ENCODE data around the gene TRH.

TRH gene, protein sequence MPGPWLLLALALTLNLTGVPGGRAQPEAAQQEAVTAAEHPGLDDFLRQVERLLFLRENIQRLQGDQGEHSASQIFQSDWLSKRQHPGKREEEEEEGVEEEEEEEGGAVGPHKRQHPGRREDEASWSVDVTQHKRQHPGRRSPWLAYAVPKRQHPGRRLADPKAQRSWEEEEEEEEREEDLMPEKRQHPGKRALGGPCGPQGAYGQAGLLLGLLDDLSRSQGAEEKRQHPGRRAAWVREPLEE

DNA sequence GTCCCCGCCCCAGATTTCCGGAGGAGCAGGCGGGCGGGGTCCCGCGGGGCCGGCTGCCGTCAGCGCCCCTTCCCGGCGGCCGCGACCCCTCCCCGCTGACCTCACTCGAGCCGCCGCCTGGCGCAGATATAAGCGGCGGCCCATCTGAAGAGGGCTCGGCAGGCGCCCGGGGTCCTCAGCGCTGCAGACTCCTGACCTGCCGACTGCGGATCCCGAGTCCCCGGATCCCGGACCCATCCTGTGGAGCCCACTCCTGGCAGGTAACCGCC, at the start of gene TRH:
TRH (plus strand) TSS at position 157 of the 269 bp plus-strand sequence. CDS start 1,097 bp downstream, outside the sequence.
- no peak for DNase-seq

- no peak for DNase-seq
Measured at GRCh38 chr3:129927072-129927471, 47.4 kb upstream of the TRH start.

DNA sequence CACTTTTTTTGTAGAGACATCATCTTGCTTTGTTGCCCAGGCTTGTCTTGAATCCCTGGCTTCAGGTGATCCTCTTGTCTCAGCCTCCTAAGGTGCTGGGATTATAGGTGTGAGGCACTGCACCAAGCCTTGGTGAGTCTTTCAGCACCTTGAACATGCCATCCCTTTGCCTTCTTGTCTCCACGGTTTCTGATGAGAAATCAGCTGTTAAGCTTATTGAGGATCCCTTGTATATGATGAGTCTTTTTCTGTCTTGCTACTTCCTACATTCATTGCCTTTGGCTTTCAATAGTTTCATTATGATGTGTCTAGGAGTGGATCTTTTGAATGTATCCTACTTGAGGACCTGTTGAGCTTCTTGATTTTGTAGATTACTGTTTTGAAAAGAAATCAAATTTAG, 45.1 kb upstream of the TRH start:
- DNase-seq, result no peak

GRCh38 chr3:129933471-129933870, 41.0 kb upstream of the TRH start:
- DNase-seq, result no peak

DNA sequence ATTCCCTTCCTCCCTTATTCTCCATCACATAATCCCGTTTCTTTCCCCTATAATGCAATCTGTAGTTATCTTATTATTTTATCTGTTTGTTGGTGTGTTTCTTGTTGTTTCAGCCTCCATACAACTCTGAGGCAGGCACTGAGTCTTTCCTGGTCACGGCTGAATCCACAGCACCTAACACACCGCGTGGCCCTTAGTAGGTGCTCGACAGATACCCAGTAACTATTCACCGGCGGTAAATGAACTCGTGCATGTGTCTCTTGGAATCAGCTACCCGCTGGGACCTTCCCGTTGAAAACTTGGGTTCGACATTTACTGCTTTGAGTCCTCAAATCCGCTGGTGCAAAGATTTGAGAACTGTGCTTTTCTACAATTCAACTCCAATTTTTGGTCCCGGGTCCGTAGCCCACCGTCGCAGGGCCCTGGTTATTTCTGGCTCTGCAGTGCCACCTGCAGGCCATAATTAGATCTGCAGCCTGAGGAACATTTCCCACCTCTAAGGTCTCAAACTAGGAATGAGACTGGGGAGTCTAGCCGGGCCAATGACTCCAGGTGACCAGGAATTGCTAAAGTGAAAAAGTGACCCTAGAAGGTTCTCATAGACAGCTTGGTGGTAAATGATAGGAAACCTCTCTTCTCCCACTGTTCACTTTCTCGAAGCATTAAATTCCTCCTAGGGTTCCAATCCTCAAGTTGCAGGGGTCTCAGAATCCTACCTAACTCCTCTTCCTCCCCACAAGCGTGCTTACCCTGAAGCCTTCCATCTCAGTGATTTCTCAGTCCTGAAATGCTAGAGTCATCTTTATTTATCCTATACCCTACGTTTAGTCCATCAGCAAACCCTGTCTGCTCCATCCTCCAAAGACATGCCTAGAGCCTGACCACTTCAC, 40.0 kb upstream of the TRH start:
- peak; percentile 32 for DNase-seq

DNA sequence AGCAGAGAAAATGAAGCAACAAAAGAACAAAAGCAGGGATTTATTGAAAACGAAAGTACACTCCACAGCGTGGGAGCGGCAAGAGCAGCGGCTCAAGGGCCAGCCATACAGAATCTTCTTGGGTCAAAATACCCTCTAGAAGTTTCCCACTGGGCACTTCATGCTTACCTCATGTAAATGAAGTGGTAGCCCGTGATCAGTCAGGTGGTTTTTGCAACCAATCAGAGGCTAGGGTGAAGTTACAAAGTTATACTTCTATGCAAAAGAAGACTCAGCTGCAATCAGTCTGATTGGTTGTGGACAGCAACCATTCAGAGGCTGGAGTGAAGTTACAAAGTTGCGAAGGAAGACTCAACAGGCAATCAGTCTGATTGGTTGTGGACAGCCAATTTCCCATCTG, 37.8 kb upstream of the TRH start:
- DNase-seq, result peak; percentile 22

DNA sequence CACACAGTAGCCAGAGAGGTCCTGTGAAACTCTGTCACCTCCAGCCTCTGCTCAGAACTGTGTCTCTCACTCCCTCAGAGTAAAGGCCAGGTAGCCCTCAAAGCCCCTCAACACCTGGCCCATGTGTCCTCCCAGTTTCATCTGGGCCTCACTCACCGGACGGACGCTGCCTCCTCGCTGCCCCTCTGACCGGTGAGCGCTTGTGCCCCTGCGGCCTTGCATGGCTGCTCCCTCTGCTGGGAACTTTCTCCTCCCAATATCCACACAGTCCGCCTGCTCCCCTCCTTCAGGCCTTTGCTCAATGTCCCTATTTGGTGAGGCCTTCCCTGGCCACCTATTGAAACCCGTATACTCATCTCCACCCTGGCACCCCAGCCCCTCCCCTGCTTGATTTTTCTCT, 36.8 kb upstream of the TRH start:
- no peak for DNase-seq

DNA sequence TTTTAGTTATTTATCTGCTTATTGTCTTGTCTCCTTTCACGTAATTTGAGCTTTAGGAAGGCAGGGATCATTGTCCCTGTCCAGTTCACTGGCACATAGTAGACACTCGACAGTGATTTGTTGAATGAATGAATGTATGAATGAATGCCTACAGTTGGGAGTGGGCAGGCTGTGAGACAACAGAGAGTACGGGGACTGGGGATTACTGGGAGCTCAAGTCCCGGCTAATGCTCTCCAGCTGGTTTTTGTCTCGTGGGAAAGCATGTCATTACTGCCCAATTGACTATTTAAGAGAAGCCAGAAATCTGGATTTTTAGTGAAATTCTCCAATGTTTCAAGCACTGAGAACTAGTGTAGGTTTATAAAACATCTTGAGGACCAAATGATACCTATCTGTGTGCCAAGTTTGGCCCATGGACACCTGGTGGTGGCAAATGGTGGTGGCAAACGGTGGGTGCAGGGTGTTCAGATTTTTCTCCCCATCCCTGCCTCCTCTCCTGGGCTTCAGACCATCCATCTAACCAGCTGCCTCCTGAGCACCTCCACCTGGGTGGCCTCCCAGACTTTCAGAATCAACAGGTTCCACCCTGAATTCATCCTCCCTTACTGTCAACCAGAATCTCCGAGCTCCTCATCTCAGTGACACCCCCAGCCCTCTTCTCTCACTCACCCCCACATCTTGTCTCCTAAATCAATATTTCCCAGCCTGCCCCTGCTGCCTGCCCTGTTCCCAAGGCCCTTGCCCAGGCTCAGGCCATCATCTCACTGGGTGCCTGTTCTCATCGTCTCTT, 36.2 kb upstream of the TRH start:
- DNase-seq, result no peak

GRCh38 chr3:129940086-129940485, 34.4 kb upstream of the TRH start:
- no peak for DNase-seq

DNA sequence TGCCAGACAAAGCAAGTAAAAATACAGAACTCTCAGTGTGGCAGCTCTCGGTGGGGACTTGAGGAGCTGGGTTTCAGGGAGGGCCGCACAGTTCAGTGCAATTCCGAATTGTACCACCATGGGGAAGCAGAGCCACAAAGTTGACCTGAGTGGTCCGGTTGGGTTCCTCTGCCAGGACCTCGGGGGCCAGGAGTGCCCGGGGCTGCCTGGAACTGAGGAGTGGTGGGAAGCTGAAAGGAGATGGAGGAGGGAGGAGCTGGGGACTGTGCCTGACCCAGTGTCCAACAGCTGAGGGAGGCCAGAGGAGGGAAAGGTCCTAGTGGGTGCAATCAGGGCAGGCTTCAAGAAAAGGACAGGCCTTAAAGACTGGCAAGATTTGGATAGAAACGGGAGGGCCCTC, 32.2 kb upstream of the TRH start:
- peak; percentile 54 for DNase-seq

DNA sequence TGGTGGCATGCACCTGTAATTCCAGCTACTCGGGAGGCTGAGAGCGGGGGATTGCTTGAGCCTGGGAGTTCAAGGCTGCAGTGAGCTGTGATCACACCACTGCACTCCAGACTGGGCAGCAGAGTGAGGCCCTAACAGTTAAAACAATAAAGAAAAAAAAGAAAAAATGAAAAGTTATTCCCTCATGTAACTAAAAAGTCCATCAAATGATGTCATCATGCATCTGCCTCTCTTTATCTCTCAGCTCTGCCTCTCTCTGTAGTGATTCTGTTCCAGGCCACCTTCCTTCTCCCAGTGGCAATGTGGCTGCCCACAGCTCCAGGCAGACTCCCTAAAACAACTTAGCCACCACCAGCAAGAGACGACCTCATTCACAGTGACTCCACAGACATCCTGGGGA, 31.5 kb upstream of the TRH start:
- DNase-seq, result no peak

- no peak for DNase-seq
Measured at GRCh38 chr3:129944709-129945108, 29.8 kb upstream of the TRH start.

DNA sequence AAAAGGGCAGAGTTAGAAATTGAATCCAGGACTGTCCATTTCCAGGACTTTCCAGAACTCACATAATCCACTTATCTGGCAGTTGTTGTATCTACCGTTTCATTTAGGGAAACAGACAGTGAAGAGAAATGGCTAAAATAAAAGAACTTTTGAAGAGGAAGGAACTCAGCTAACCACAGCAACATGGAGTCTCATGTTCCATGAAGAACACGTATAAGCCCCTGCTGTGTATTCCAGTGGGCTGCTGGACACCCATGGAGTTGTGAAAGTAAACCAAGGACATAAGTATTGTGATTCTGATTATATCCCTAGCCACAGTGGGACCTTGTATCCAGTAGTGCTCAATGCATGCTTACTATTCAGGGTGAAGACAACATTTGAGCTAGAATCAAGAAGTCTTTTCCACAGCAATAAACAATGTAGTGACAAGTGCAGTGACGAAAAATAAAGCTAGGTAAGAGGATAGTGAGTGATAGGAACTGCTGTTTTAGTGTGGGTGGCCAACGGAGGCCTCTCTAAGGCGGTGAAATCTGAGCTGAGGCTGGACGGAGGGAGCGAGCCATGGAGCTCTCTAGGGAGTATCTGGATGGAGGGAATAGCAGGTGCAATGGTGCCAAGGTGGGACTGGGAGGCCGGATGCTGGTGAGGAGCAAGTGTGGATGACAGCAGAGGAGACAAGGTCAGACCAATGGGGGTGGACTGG, 26.8 kb upstream of the TRH start:
- no peak for DNase-seq

DNA sequence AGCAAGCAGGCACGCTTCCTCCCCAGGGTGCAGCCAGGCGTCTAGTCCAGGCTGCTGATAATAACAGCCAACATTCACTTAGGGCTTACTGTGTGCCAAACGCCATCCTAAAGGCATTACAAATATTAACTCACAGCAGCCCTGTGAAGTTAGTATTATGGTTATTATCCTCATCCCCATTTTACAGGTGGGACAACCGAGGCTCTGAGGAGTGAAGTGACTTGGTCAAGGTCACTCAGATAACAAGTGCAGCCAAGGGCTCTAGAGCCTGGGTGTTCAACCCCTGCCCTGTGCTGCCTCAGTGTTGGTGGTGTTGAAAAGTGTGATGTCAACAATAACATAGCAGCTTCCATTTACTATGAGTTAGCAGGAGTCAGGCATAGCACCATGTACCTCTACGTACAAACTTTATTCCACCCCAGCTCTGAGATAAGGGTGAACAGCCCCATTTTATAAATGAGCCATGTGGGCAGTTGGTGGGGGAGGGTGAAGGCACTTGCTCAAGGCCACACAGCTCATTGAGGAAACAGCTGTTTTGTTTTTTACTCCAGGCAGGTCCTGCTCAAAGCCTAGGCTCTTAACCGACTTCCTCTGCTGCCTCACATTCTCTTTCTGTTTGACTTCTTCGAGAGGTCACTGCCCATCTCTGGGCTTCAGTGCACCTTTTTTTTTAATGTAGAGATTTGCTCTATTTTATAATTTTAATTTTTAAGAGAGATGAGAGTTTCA, 24.0 kb upstream of the TRH start:
- no peak for DNase-seq

- no peak for DNase-seq
Measured at GRCh38 chr3:129952556-129953355, 21.8 kb upstream of the TRH start.

DNA sequence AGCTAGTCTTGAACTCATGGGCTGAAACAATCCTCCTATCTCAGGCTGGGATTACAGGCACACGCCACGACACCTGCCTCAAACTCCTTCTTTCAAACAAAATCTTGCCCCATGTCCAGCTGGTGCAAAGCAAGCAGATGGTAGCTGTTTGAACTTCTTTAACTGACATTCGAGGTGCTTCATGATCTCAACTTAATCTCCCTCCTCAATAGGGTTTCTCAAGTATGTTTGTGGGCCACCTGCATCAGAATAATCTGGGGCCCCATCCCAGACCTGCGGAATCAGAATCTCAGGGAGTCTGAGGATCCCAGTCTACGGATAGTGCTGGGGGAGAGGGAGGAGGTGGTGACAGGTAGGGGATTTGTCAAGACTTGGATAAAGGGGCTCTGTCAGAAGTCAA, 20.9 kb upstream of the TRH start:
- DNase-seq, result no peak

GRCh38 chr3:129954514-129954913, 20.0 kb upstream of the TRH start:
- DNase-seq, result no peak

GRCh38 chr3:129956936-129957335, 17.6 kb upstream of the TRH start:
- DNase-seq, result no peak

DNA sequence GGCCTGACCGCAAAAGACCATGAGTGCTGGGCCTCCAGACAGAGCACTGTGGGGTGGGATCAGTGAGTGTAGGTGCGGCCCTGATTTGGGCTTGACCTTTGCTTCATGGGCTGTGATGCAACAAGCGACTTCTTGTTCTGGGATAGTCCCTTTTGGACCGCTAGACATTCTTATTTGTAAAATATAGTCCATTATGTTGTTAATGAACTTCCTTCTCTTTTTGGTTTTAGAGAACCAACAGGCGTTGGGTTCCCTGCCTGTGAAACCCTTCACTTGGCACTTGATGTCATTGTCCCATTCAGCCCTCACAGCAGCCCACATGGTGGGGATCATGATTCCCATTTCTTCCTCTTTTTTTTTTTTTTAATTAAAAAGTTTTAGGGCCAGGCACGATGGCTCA, 15.8 kb upstream of the TRH start:
- no peak for DNase-seq

- no peak for DNase-seq
Measured at GRCh38 chr3:129961141-129961541, 13.4 kb upstream of the TRH start.

DNA sequence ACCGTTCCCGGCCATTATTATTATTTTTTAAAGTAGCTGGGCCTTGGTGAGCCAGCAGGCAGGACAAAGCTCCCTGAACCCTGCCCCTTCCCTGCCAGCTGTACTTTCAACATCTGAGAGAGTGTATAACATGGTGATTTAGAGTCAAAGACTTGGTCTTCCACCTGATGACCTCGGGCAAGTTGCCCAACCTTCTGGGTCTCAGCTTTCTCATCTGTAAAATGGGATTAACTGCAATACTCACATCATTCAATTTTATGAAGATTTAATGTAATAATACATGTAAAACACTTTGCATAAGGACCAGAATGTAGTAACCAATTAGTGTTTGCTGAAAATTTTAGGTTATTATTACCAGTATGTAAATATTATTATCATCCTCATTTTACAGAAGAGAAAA, 11.9 kb upstream of the TRH start:
- DNase-seq, result no peak

- DNase-seq, result no peak
Measured at GRCh38 chr3:129965937-129966336, 8.6 kb upstream of the TRH start.

Measured in activated CD4-positive, alpha-beta T cell treated with anti-CD3 and anti-CD28 coated beads, Interleukin-2, Interleukin-6, amounts not matched to agents 100 ng/mL and 50 ng/mL, durations not matched to agents 16 hours and 8 hours (primary cell).